Parathyroid adenoma (tissue), 2 donors: Measurements from ENCODE around the gene TNPO3.

Source experiments
- H2AFZ ChIP-seq: fragments of 300-600 bp; sonication (generic); one replicate; pipeline ENCODE4 v1.7.0; 2017; ENCODE audit warnings: antibody characterized with exemption, mild to moderate bottlenecking
- H3K27ac ChIP-seq: fragments of 300-600 bp; sonication (generic); one replicate; pipeline ENCODE4 v1.7.0; 2017
- H3K27me3 ChIP-seq: fragments of 300-600 bp; sonication (generic); one replicate; pipeline ENCODE4 v1.7.0; 2017; ENCODE audit warnings: low read length; ENCODE audit not compliant: control insufficient read depth, insufficient read depth
- H3K36me3 ChIP-seq: fragments of 300-600 bp; sonication (generic); one replicate; pipeline ENCODE4 v1.7.0; 2017; ENCODE audit warnings: low read length; ENCODE audit not compliant: control insufficient read depth, insufficient read depth
- H3K4me1 ChIP-seq: fragments of 300-600 bp; sonication (generic); one replicate; pipeline ENCODE4 v1.7.0; 2017; ENCODE audit warnings: control low read depth
- H3K4me2 ChIP-seq: fragments of 300-600 bp; sonication (generic); one replicate; pipeline ENCODE4 v1.7.0; 2017; ENCODE audit warnings: low read length
- H3K4me3 ChIP-seq: fragments of 300-600 bp; sonication (generic); one replicate; pipeline ENCODE4 v1.7.0; 2017; ENCODE audit warnings: low read depth, low read length
- H3K79me2 ChIP-seq: fragments of 300-600 bp; sonication (generic); one replicate; pipeline ENCODE4 v1.7.0; 2017; ENCODE audit warnings: control low read depth
- H3K9ac ChIP-seq: fragments of 300-600 bp; sonication (generic); one replicate; pipeline ENCODE4 v1.7.0; 2017; ENCODE audit warnings: mild to moderate bottlenecking
- H3K9me3 ChIP-seq: fragments of 300-600 bp; sonication (generic); one replicate; pipeline ENCODE4 v1.7.0; 2017; ENCODE audit warnings: low read length; ENCODE audit not compliant: control insufficient read depth
- CTCF ChIP-seq: fragments of 300-600 bp; sonication (generic); IDR thresholded peaks from one replicate; pipeline ENCODE4 v1.7.0; 2017; ENCODE audit warnings: antibody characterized with exemption, mild to moderate bottlenecking
- donor health status: primary hyperparathyroidism.

The TNPO3 gene

DNA sequence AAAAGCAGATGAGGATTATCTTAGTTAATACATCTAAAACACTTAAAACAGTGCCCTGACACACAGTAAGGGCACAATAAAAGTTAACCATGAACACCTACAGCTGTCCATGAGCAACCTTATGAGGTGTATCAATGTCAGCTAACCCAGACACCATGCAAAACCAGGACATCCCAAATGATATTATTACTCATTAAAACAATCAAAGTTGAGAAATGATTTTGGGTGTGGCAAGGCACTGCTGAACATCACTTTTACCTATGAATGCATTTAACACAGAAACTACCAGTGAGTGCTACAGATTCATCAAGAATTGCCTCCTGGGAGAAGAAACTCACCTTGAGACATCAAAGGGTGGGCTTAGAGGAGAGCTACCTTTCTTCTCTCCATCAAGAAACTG lies 98.9 kb downstream of the TNPO3 start:
- Histone ChIP-seq H3K4me3 (no peak overlapping the region), H3K4me2 (no peak overlapping the region), H3K4me1 (no peaks in the 10 kb centered on the region), H2AFZ (no peak overlapping the region), H3K27ac (no peak overlapping the region), H3K9ac (no peak overlapping the region), H3K36me3 (no peaks in the 10 kb centered on the region), H3K9me3 (no peaks in the 10 kb centered on the region), H3K27me3 (no peaks in the 10 kb centered on the region), H3K79me2 (no peaks in the 10 kb centered on the region)
- TF ChIP-seq CTCF: no peak

GRCh38 chr7:128954830-128955802 lies 99.8 kb downstream of the TNPO3 start:
- Histone ChIP-seq H3K9ac (no peak overlapping the region), H3K4me1 (peaks cover 3% of the 10 kb centered on the region), H3K79me2 (no peaks in the 10 kb centered on the region), H3K4me3 (no peak overlapping the region), H3K36me3 (no peaks in the 10 kb centered on the region), H2AFZ (no peak overlapping the region), H3K4me2 (no peak overlapping the region), H3K27me3 (no peaks in the 10 kb centered on the region), H3K9me3 (no peaks in the 10 kb centered on the region), H3K27ac (no peak overlapping the region)
- TF ChIP-seq CTCF: no peak

DNA sequence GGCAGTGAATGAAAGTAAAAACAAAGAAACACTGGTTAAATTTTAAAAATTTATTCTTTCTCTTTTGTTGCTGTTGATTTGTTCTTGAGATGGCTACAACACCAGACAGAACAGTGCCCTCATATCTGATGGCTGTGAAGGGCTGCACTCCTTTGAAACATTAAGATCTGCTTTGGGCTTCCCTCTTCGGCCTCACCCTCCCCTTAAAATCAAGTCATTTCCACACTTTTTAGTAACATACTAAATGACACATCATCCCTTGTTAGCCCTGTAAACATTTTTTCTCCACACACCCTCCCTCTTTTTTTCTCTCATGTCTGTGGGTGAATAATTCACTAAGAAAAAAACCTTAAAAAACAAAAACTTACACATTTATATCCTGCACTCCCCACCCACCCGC lies 100.8 kb downstream of the TNPO3 start:
- no peak for TF ChIP-seq CTCF
- H3K9ac ChIP-seq: no peak overlapping the region
- H3K27ac ChIP-seq: no peak overlapping the region
- H3K79me2 ChIP-seq: no peaks in the 10 kb centered on the region
- H3K4me1 ChIP-seq: peaks cover 3% of the 10 kb centered on the region
- H3K9me3 ChIP-seq: no peaks in the 10 kb centered on the region
- no peak overlapping the region for H2AFZ ChIP-seq
- no peaks in the 10 kb centered on the region for H3K36me3 ChIP-seq
- H3K27me3 ChIP-seq: no peaks in the 10 kb centered on the region
- H3K4me2 ChIP-seq: no peak overlapping the region
- H3K4me3 ChIP-seq: no peak overlapping the region

DNA sequence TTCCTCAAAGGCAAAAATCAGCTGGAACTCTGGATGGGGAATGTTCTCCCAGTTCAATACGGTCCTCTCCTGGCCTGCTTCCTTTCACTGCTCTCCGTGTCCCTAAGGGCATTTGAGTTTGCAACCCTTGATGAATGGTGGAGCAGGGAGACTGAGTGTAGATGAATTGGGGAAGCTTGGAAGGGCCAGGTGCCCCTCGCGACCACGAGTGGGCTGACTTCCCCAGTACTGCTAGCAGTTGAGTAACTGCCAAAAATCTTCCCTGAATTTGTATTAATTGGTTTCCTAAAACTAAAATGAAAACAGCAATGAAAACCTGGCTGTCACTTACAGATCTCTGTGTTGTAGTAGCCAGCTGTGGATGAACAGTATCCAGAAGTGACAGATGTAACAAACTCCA lies 103.6 kb downstream of the TNPO3 start:
- Histone ChIP-seq H3K27ac (no peak overlapping the region), H3K79me2 (no peaks in the 10 kb centered on the region)

More for the DNA sequence above, 103.6 kb downstream of the TNPO3 start:
- Histone ChIP-seq H3K36me3 (no peaks in the 10 kb centered on the region), H3K4me2 (no peak overlapping the region), H3K9ac (no peak overlapping the region), H3K9me3 (no peaks in the 10 kb centered on the region), H3K4me1 (peaks cover 3% of the 10 kb centered on the region), H3K4me3 (no peak overlapping the region), H2AFZ (no peak overlapping the region), H3K27me3 (no peaks in the 10 kb centered on the region)
- no peak for TF ChIP-seq CTCF
